Endodermal cell (in vitro differentiated cells): ENCODE data around the gene USP21. TPM values are rescaled to one million over a fixed set of nuclear protein-coding genes. Genes with fewer than 3 reads are reported as not detected.

Experiments used
- DNase-seq: peaks from one replicate; pipeline ENCODE4 v3.0.0-alpha.2; 2017
- H3K27ac ChIP-seq: 2 replicates; pipeline ENCODE4 v1.5.1; 2013; ENCODE audit warnings: mild to moderate bottlenecking, low read depth, low read length, moderate library complexity
- H3K27me3 ChIP-seq: 2 replicates; pipeline ENCODE4 v1.6.1; 2013; ENCODE audit warnings: mild to moderate bottlenecking, low read length, moderate library complexity; ENCODE audit not compliant: insufficient read depth, control insufficient read depth, poor library complexity, severe bottlenecking
- H3K36me3 ChIP-seq: 2 replicates; pipeline ENCODE4 v1.7.0; 2013; ENCODE audit warnings: mild to moderate bottlenecking, low read length, moderate library complexity; ENCODE audit not compliant: control insufficient read depth, insufficient read depth
- H3K4me1 ChIP-seq: one replicate; pipeline ENCODE4 v1.7.0; 2013; ENCODE audit warnings: low read length; ENCODE audit not compliant: control insufficient read depth, insufficient read depth
- H3K4me3 ChIP-seq: 2 replicates; pipeline ENCODE4 v1.5.1; 2013; ENCODE audit warnings: mild to moderate bottlenecking, low read length, moderate library complexity
- H3K9ac ChIP-seq: 2 replicates; pipeline ENCODE4 v1.6.1; 2013; ENCODE audit warnings: mild to moderate bottlenecking, low read length, moderate library complexity; ENCODE audit not compliant: poor library complexity, severe bottlenecking; ENCODE audit errors: extremely low read depth
- H3K9me3 ChIP-seq: 2 replicates; pipeline ENCODE4 v1.6.1; 2013; ENCODE audit warnings: mild to moderate bottlenecking, low read length, moderate library complexity; ENCODE audit not compliant: control insufficient read depth
- H3K27ac Mint-ChIP-seq: 2 replicates; pipeline ENCODE4 v1.8.0; 2020; ENCODE audit warnings: mixed read lengths
- H3K27me3 Mint-ChIP-seq: 2 replicates; pipeline ENCODE4 v1.8.0; 2021; ENCODE audit warnings: mild to moderate bottlenecking, mixed read lengths; ENCODE audit not compliant: insufficient read depth
- H3K36me3 Mint-ChIP-seq: 2 replicates; pipeline ENCODE4 v1.8.0; 2020; ENCODE audit warnings: low read depth, mixed read lengths
- H3K4me1 Mint-ChIP-seq: 2 replicates; pipeline ENCODE4 v1.8.0; 2020; ENCODE audit warnings: mixed read lengths
- H3K4me3 Mint-ChIP-seq: 2 replicates; pipeline ENCODE4 v1.8.0; 2020; ENCODE audit warnings: mild to moderate bottlenecking, moderate library complexity, mixed read lengths
- H3K9me3 Mint-ChIP-seq: 2 replicates; pipeline ENCODE4 v1.8.0; 2020; ENCODE audit warnings: mild to moderate bottlenecking, mixed read lengths
- CTCF ChIP-seq: fragments of 200-600 bp; sonication (generic); conservative IDR thresholded peaks from 2 replicates; pipeline ENCODE4 v1.5.0; 2021; ENCODE audit warnings: antibody characterized with exemption, mild to moderate bottlenecking
- WGBS, 2 experiments: methylation state at CpG; one replicate each; pipeline versions ENCODE4 v1.1.5 to v1.1.7; 2013; ENCODE audit warnings: missing lambda C conversion rate in 2 of 2, mixed read lengths in 1 of 2; ENCODE audit not compliant: insufficient coverage in 1 of 2, insufficient read length in 1 of 2; 5-methylcytosine and 5-hydroxymethylcytosine counted together
- total RNA-seq, 2 donors: library from RNA; stranded (reverse); fragmentation: NEBNext Ultra II Directional in 1 of 2; extraction: Animal tissue kit (Norgen Biotek cat#: 25700) in 1 of 2; gene quantifications; 2 replicates in 1 of 2; 3 replicates in 1 of 2; pipeline ENCODE4 v1.2.1, GENCODE V29; 2021

USP21 gene
- total RNA-seq, 2 donors from 2014 or later, result 26.7 to 39.7 TPM

GRCh38 chr1:161171696-161172095, 12.4 kb downstream of the USP21 start:
- WGBS, 2 experiments, result 94 to 98% methylated on average over 9 to 12 of the region's 12 CpGs
- TF ChIP-seq CTCF, result no peak

DNA sequence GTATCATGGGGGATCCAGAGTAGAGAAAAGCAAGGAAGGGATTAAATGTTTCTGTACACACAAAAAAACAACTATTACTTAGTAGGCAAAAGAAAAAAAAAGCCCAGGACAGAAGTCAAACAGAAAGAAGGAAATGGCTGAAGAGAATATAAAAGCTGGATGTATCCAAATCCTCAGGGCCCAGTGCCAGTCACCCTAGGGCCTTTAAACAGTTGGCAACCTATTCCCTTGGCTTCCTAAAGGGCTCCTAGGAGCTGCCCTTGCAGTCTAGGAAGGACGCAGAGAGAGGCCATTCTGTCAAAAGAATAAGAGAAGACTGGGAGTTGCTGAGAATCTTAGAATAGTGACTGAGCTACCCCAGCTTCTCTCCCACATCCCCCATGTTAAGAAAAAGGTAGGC, 13.0 kb downstream of the USP21 start:
- no peaks in the 10 kb centered on the region for H3K27me3 Mint-ChIP-seq
- WGBS, 2 experiments, result 78 to 100% methylated on average over 1 of the region's 1 CpG
- H3K36me3 Mint-ChIP-seq, result peaks cover 47% of the 10 kb centered on the region
- peaks cover 6% of the 10 kb centered on the region for H3K4me1 Mint-ChIP-seq
- Histone ChIP-seq H3K9me3 (no peaks in the 10 kb centered on the region), H3K36me3 (peaks cover 59% of the 10 kb centered on the region), H3K27me3 (no peaks in the 10 kb centered on the region), H3K4me3 (no peak overlapping the region), H3K27ac (no peak overlapping the region), H3K9ac (no peak overlapping the region), H3K4me1 (no peaks in the 10 kb centered on the region)
- H3K4me3 Mint-ChIP-seq, result no peak overlapping the region
- DNase-seq, result no peak
- H3K9me3 Mint-ChIP-seq, result no peaks in the 10 kb centered on the region
- H3K27ac Mint-ChIP-seq, result no peak overlapping the region
- no peak for TF ChIP-seq CTCF

More at GRCh38 chr1:161171696-161172095, 12.4 kb downstream of the USP21 start:
- Histone ChIP-seq H3K4me3 (no peak overlapping the region), H3K27ac (no peak overlapping the region), H3K9me3 (no peaks in the 10 kb centered on the region), H3K27me3 (no peaks in the 10 kb centered on the region), H3K4me1 (no peaks in the 10 kb centered on the region), H3K36me3 (peaks cover 59% of the 10 kb centered on the region), H3K9ac (no peak overlapping the region)
- H3K36me3 Mint-ChIP-seq, result peaks cover 47% of the 10 kb centered on the region
- H3K4me3 Mint-ChIP-seq, result no peak overlapping the region
- DNase-seq, result no peak
- H3K4me1 Mint-ChIP-seq, result peaks cover 11% of the 10 kb centered on the region
- no peaks in the 10 kb centered on the region for H3K9me3 Mint-ChIP-seq
- H3K27me3 Mint-ChIP-seq, result no peaks in the 10 kb centered on the region
- H3K27ac Mint-ChIP-seq, result no peak overlapping the region

GRCh38 chr1:161172776-161173376, 13.6 kb downstream of the USP21 start:
- Mint-ChIP-seq H3K4me1 (peaks cover 9% of the 10 kb centered on the region), H3K9me3 (no peaks in the 10 kb centered on the region), H3K36me3 (peaks cover 47% of the 10 kb centered on the region), H3K27me3 (no peaks in the 10 kb centered on the region), H3K4me3 (no peak overlapping the region), H3K27ac (no peak overlapping the region)
- Histone ChIP-seq H3K4me3 (no peak overlapping the region), H3K27ac (no peak overlapping the region), H3K27me3 (no peaks in the 10 kb centered on the region), H3K9me3 (no peaks in the 10 kb centered on the region), H3K9ac (no peak overlapping the region), H3K36me3 (peaks cover 59% of the 10 kb centered on the region), H3K4me1 (no peaks in the 10 kb centered on the region)
- TF ChIP-seq CTCF, result no peak
- no peak for DNase-seq
- WGBS, 2 experiments, result 83 to 88% methylated on average over 2 to 4 of the region's 4 CpGs
